IPS-NIHi11 (cell line): ENCODE measurements around the gene FBXO9.

Experiments used
- DNase-seq: peaks from one replicate; pipeline ENCODE4 v3.0.0; 2012; ENCODE audit warnings: mixed read lengths, low spot score

FBXO9 gene

GRCh38 chr6:53136000-53136609 lies 70.9 kb downstream of the FBXO9 start:
- no peak for DNase-seq

GRCh38 chr6:53139841-53140413 lies 74.7 kb downstream of the FBXO9 start:
- DNase-seq = no peak

GRCh38 chr6:53142810-53143209 lies 77.6 kb downstream of the FBXO9 start:
- no peak for DNase-seq

- no peak for DNase-seq
These were observed 78.5 kb downstream of the FBXO9 start for GRCh38 chr6:53143710-53144109.

GRCh38 chr6:53144802-53145201 lies 79.6 kb downstream of the FBXO9 start:
- no peak for DNase-seq

- DNase-seq = no peak
These were observed 83.5 kb downstream of the FBXO9 start, which contains the start of gene GCM1 for GRCh38 chr6:53148684-53149083. Gene GCM1 (minus strand): TSS chr6:53148841. CDS start chr6:53145632, 3,209 bp downstream.
